Central memory CD4-positive, alpha-beta T cell (primary cell): ENCODE data around the gene KCNK3.

ENCODE experiments used
- DNase-seq: peaks from one replicate; pipeline ENCODE4 v3.0.0; 2022

Gene KCNK3

GRCh38 chr2:26715528-26716270 is 23.2 kb downstream of the KCNK3 start:
- DNase-seq, result no peak

- DNase-seq, result no peak
These were observed 23.8 kb downstream of the KCNK3 start for GRCh38 chr2:26716340-26716739.

- no peak for DNase-seq
These were observed 24.2 kb downstream of the KCNK3 start for GRCh38 chr2:26716769-26717168.

GRCh38 chr2:26717362-26717761 is 24.8 kb downstream of the KCNK3 start:
- DNase-seq, result no peak

GRCh38 chr2:26718949-26719686 is 26.6 kb downstream of the KCNK3 start:
- DNase-seq, result no peak

GRCh38 chr2:26720322-26721114 is 28.0 kb downstream of the KCNK3 start:
- DNase-seq, result no peak

- DNase-seq, result no peak
These were observed 28.9 kb downstream of the KCNK3 start for GRCh38 chr2:26721115-26722032.

GRCh38 chr2:26722328-26722727 is 29.8 kb downstream of the KCNK3 start:
- no peak for DNase-seq

GRCh38 chr2:26722911-26723310 is 30.4 kb downstream of the KCNK3 start:
- no peak for DNase-seq

GRCh38 chr2:26723475-26723874 is 31.0 kb downstream of the KCNK3 start:
- DNase-seq, result no peak

GRCh38 chr2:26723991-26724750 is 31.6 kb downstream of the KCNK3 start:
- DNase-seq, result no peak

- DNase-seq, result no peak
These were observed 32.4 kb downstream of the KCNK3 start for GRCh38 chr2:26724784-26725520.

- DNase-seq, result no peak
These were observed 32.9 kb downstream of the KCNK3 start for GRCh38 chr2:26725521-26725820.

- no peak for DNase-seq
These were observed 33.7 kb downstream of the KCNK3 start for GRCh38 chr2:26726228-26726627.

- no peak for DNase-seq
These were observed 35.4 kb downstream of the KCNK3 start for GRCh38 chr2:26727641-26728561.

- no peak for DNase-seq
These were observed 36.8 kb downstream of the KCNK3 start for GRCh38 chr2:26729311-26729710.

GRCh38 chr2:26730549-26731344 is 38.2 kb downstream of the KCNK3 start:
- no peak for DNase-seq

- no peak for DNase-seq
These were observed 39.2 kb downstream of the KCNK3 start for GRCh38 chr2:26731714-26732113.

GRCh38 chr2:26732446-26732845 is 39.9 kb downstream of the KCNK3 start:
- DNase-seq, result no peak
